ENCODE data around the gene SMARCE1.
"Not testable (repeated sequence)": the region's sequence is repeated elsewhere in the genome, so short reads cannot be mapped to it uniquely, and the experiment has no call there.

Gene SMARCE1

DNA sequence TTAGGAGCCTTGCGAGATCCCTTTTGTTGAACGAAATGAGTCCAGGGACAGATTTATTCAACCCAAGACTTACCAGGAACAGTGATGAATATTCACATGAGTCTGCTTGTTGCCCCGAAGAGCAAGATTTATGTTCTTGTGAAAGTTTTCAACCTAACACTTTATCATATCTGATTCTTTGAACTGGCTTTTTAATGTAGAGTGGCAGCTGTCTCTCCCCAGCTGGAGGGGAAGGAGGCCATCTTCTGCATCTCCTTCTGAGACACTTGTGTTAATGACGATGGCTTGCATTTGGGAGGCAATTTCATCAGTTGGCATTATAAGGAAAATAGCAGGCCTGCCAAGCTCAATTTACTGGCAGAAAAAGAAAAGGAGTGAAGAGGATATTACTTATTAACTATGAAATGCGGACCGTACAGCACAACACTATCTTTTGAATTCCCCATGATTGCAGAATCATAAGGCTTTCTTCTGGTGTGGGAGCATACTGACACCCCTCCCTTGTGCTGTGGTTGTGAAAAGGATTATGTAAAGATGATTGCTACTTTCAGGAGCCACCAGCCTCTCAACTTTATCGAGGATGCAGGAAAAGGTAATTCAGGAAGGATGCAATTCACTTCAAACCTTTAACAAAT lies 35.7 kb downstream of the SMARCE1 start:
- no peak for DNase-seq (ENCODE audit: low read depth)

DNA sequence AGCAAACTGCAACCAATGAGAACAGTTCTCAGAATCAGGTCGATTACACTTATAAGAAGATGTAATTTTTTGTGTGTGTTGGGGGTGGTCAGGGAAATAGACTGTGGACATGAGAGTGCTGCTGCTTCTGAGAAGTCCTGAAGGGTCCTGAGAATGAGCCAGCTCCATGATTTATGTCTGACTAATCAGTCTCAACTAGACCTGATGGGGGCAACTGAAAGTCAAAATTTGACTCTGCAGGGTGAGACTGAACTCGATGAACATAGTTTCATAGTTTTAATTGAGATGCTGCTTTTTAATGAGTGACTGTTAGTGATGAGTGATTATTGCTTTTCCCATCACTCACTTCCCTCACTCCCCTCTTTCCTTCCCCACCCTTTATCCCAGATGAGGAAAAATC lies 37.3 kb downstream of the SMARCE1 start:
- no peak for DNase-seq (ENCODE audit: low read depth)

DNA sequence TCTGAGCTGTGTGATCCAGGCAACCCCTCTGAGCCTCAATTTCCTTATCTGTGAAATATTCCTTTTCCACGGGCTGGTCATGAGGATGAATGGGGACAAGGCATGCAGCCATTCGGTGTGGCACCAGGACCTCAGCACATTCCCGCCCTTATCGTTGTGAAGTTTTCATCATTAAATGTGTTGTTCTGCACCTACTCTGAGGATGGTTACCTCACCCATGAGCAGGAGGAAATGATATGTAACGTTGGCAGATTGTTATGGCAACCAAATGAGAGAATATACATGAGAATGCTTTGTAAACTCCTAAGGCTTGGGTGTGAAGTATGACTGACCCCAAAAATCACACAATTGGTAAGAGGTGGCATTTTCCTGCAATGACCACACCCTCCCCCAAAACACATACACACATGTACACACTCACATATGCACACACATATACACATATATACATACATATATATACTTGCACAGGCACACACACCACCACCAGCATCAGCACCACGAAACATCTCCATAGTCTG lies 39.5 kb downstream of the SMARCE1 start:
- DNase-seq (ENCODE audit: low read depth) = no peak

- no peak for DNase-seq (ENCODE audit: low read depth)
Measured at GRCh38 chr17:40607641-40608040, 40.0 kb downstream of the SMARCE1 start.

DNA sequence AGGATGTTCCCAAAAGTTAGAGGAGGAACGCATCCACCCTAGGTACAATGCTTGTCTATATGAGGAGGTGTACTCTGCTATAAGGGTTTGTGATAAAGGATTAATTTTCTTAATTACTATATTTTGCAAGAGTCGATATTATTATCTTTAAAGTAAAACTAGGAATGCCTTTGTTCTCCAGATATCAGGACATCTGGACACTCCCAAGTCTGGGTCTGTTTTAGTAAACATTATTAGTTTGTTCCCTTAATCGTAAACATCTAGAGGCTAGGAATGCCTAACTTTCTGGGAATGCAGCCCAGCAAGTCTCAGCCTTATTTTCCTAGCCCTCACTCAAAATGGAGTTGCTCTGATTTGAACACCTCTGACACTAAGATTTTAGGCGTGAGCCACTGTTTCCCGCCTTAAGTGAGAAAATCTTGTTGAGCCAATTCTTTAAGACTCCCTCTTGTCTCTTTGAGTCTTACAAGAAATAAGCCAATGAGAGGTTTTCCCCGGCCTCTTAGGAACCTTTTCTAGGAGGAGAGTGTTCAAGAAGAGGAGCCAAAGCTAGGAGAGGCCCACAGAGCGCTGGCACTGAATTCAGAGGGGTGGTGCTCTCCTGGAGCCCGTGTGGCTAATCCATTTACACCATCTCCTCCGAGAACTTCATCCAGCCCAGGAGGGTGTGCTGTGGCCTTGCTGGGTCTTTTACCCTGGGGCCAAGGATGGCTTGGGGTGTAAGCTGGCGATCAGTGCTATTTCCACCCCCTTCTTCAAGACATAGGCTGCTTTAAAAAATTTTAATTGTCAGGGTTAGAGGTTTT lies 40.9 kb downstream of the SMARCE1 start:
- DNase-seq (ENCODE audit: low read depth) = no peak

DNA sequence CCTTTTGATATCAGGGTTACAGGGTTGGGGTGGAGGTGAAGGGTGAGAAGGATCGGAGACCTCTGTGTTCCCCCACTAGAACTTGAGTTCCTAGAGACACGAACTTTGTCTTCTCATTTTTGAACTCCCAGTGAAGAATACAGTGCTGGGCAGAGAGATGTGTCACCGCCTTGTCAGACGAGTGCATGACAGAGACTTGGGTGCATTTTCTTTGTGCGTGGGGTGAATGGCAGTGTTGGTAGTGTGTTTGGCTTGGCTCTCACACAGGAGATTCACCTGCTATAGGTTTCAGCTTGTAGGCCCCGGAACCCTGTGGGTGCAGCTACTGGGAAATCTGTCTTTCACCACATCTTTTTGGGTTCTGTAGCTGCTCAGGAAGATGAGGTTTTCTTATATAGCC lies 42.3 kb downstream of the SMARCE1 start:
- peak; percentile 60 for DNase-seq (ENCODE audit: low read depth)

- DNase-seq (ENCODE audit: low read depth) = no peak
Measured at GRCh38 chr17:40604327-40605080, 43.1 kb downstream of the SMARCE1 start.

GRCh38 chr17:40602445-40603443 lies 44.9 kb downstream of the SMARCE1 start:
- DNase-seq (ENCODE audit: low read depth) = peak; percentile 44

DNA sequence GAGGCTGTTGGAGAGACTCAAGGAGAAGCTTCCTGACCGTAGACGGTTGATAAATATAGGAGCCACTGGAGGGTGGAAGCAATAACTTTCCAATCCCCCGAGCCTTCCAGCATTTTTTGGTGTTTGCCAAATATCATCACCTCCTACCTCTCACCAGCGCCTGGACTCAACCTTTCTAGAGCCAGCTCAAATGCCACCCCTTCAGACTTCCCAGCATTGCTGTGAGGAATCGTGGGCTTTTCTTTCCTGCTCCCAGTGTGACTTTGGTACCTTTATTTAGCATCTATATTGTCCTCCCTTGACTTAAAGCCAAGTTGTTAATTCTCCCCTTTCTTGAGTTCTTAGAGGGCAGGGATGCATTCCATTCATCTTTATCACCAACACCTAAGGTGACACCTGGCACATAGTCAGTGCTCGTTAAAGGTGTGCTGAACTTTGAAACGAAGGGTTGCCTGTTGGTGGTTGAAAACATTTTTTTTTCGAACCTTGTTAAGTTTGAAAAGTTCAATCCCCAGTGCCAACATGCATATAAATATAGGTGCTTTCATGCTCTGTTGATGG lies 47.1 kb downstream of the SMARCE1 start:
- no peak for DNase-seq (ENCODE audit: low read depth)

GRCh38 chr17:40599468-40599763 lies 48.2 kb downstream of the SMARCE1 start:
- DNase-seq (ENCODE audit: low read depth) = no peak

DNA sequence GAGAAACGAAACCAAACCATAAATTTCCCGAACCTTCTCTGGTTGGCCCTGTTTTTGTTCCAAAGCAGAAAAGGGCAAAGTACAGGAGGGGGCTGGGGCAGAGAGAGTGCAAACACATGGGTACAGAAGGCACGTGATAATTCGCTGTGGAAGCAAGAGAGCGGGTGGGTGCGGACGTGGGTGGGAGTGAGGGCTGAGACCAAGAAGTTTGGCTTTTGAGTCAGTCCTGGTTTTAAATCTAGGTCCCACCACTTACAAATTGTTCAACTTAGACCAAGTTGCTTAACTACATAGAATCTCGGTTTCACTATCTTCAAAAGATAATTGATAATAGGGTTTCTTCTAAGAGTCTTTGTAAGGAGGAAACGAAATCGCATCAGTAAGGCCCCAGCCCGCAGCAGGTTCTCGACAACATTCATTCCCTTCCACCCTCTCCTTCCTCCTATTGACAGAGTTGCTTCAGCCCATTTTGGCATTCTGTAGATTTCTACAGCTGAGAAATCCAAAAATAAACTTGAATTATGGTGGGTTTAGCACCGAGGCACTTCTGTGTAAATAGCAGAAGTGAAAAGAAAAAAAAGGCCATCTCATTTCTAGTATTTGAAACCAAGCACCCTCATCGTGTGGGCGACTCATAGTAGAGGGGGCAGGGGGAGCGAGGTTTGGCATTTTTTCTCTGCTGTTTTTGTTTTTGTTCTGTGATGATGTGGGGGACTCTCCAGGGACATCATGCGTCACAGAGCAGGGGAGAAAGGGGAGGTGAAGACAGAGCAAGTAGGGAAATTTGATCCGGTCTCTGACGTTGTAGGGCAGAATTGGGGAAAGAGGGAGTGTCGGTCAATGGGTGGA lies 48.8 kb downstream of the SMARCE1 start:
- DNase-seq (ENCODE audit: low read depth) = no peak

DNA sequence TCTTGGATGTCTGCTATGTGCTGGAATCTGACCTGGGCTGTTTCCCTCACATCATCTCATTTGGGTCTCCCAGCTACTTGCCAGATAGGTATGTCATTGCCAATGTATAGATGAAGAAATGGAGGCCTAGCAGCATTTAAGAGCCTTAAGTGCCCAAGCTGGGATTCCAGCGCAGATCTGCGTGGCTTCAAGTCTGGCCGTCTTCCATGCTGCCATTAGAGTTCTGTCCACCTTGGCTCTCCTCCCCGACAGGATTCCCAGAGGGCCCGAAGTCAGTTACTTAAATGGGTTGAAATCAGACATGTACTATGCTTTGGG lies 49.4 kb downstream of the SMARCE1 start:
- DNase-seq (ENCODE audit: low read depth) = no peak

DNA sequence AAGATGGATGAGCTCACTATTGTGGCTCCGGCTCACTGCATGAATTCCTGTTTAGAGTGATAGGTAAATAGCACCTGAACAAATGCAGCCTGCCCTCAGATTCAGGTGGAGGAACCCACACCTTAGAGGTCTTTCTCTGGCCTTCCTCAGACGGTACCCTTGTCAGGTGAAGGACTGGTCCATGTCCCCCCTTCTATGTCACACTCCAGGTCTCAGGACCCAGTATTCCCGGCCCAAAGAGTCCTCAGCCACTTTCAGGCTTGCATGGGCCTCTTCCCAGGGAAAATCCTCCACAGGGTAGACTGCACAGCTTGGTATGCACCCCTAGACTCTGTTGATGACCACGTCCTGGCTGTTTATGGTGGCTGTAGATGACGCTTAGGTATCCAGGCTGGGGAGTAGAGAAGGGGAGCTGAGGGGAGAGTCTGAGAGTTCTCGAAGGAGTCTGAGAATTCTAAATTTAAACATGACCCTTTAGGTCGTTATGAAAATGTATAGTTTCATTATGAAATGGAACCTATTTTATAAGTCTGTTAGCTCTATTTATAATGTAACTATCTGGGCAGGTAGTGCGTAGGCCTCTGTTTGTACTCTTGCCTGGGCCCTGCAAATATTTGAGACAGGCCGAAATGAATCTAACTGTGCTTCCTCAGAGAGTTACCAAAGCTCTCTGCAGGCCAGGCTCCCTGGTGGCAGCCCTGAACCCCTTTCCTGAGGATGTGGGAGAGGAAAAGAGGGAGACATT lies 49.9 kb downstream of the SMARCE1 start:
- DNase-seq (ENCODE audit: low read depth) = no peak

- no peak for DNase-seq (ENCODE audit: low read depth)
Measured at GRCh38 chr17:40597156-40597555, 50.5 kb downstream of the SMARCE1 start.

DNA sequence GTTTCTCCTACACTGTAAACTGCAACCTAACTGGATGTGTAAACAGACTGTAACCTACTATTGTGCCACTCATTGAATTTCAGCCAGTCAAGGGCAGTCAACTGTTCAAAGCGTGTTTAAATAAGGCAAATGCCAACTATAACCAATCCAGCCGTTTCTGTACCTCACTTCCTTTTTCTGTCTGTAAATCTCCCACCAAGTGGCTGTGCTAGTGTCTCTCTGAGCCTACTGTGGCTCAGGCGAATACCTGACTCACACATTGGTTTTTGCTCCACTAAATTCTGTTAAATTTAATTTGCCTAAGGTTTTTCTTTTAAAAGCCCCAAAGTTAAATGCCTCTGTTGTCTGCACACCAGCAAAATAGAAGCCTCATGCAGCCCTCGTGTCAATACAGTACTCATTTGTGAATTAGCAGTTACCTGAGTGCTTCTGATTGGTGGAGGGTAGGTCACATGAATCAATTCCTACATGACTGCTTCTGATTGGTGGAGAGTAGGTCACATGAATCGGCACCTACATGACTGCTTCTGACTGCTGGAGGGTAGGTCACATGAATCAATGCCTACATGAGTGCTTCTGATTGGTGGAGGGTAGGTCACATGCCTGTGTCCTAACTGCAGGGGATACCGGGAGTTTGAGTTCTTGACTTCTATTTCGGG lies 51.2 kb downstream of the SMARCE1 start:
- DNase-seq (ENCODE audit: low read depth) = no peak

GRCh38 chr17:40590742-40591141 lies 56.9 kb downstream of the SMARCE1 start:
- DNase-seq (ENCODE audit: low read depth) = no peak

GRCh38 chr17:40588552-40588951 lies 59.1 kb downstream of the SMARCE1 start:
- DNase-seq (ENCODE audit: low read depth) = no peak

DNA sequence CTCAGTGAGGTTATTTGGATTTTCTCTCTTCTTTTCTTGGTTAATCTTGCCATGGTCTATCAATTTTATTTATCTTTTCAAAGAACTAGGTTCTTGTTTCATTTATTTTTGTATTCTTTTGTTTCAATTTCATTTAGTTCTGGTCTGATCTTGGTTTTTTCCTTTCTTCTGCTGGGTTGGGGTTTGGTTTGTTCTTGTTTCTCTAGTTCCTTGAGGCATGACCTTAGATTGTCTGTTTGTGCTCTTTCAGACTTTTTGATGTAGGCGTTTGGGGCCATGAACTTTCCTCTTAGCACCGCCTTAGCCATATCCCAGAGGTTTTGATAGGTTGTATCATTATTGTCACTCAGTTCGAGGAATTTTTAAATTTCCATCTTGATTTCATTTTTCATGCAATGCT lies 61.4 kb downstream of the SMARCE1 start:
- not testable (repeated sequence) for DNase-seq (ENCODE audit: low read depth)

- DNase-seq (ENCODE audit: low read depth) = not testable (repeated sequence)
Measured at GRCh38 chr17:40584950-40585349, 62.7 kb downstream of the SMARCE1 start.
